Measurements from ENCODE around the gene TMEM120B.
"Not testable (repeated sequence)": the region's sequence is repeated elsewhere in the genome, so short reads cannot be mapped to it uniquely, and the experiment has no call there.

TMEM120B gene

GRCh38 chr12:121754836-121755235 lies 42.3 kb downstream of the TMEM120B start:
- no peak for ATAC-seq (ENCODE audit: low read depth)
- Histone ChIP-seq H3K27me3 (ENCODE audit: insufficient read depth, poor library complexity, severe bottlenecking) (no peaks in the 10 kb centered on the region), H3K36me3 (ENCODE audit: low read depth) (peaks cover 23% of the 10 kb centered on the region), H3K27ac (ENCODE audit: poor library complexity, severe bottlenecking) (no peak overlapping the region), H3K9me3 (ENCODE audit: severe bottlenecking) (no peaks in the 10 kb centered on the region), H3K4me3 (ENCODE audit: severe bottlenecking) (no peak overlapping the region), H3K4me1 (ENCODE audit: insufficient read depth, poor library complexity, severe bottlenecking) (no peaks in the 10 kb centered on the region)
- no peak for TF ChIP-seq CTCF (IDR thresholded peaks at IDR 0.05; ENCODE audit: poor library complexity, severe bottlenecking)
- DNase-seq (ENCODE audit: low spot score), result no peak

- H3K4me3 ChIP-seq (ENCODE audit: severe bottlenecking), result no peak overlapping the region
- no peaks in the 10 kb centered on the region for H3K9me3 ChIP-seq (ENCODE audit: severe bottlenecking)
- peaks cover 19% of the 10 kb centered on the region for H3K36me3 ChIP-seq (ENCODE audit: low read depth)
- no peaks in the 10 kb centered on the region for H3K27me3 ChIP-seq (ENCODE audit: insufficient read depth, poor library complexity, severe bottlenecking)
- DNase-seq (ENCODE audit: low spot score), result no peak
- TF ChIP-seq CTCF (IDR thresholded peaks at IDR 0.05; ENCODE audit: poor library complexity, severe bottlenecking), result no peak
- H3K27ac ChIP-seq (ENCODE audit: poor library complexity, severe bottlenecking), result no peak overlapping the region
- no peaks in the 10 kb centered on the region for H3K4me1 ChIP-seq (ENCODE audit: insufficient read depth, poor library complexity, severe bottlenecking)
- no peak for ATAC-seq (ENCODE audit: low read depth)
Observed at GRCh38 chr12:121755591-121755990, 43.0 kb downstream of the TMEM120B start.

- H3K27ac ChIP-seq (ENCODE audit: poor library complexity, severe bottlenecking); ATAC-seq (ENCODE audit: low read depth); H3K9me3 ChIP-seq (ENCODE audit: severe bottlenecking); H3K4me3 ChIP-seq (ENCODE audit: severe bottlenecking); H3K36me3 ChIP-seq (ENCODE audit: low read depth); DNase-seq (ENCODE audit: low spot score); H3K4me1 ChIP-seq (ENCODE audit: insufficient read depth, poor library complexity, severe bottlenecking); H3K27me3 ChIP-seq (ENCODE audit: insufficient read depth, poor library complexity, severe bottlenecking): not testable (repeated sequence)
Observed at GRCh38 chr12:121758536-121758935, 46.0 kb downstream of the TMEM120B start.

- no peak for ATAC-seq (ENCODE audit: low read depth)
- DNase-seq (ENCODE audit: low spot score), result no peak
- no peak overlapping the region for H3K27ac ChIP-seq (ENCODE audit: poor library complexity, severe bottlenecking)
- no peak overlapping the region for H3K4me3 ChIP-seq (ENCODE audit: severe bottlenecking)
- no peaks in the 10 kb centered on the region for H3K9me3 ChIP-seq (ENCODE audit: severe bottlenecking)
- TF ChIP-seq CTCF (IDR thresholded peaks at IDR 0.05; ENCODE audit: poor library complexity, severe bottlenecking), result no peak
- H3K36me3 ChIP-seq (ENCODE audit: low read depth), result peaks cover 11% of the 10 kb centered on the region
- H3K4me1 ChIP-seq (ENCODE audit: insufficient read depth, poor library complexity, severe bottlenecking), result no peaks in the 10 kb centered on the region
- H3K27me3 ChIP-seq (ENCODE audit: insufficient read depth, poor library complexity, severe bottlenecking), result no peaks in the 10 kb centered on the region
Observed at GRCh38 chr12:121762269-121762668, 49.7 kb downstream of the TMEM120B start.

- Histone ChIP-seq H3K4me1 (ENCODE audit: insufficient read depth, poor library complexity, severe bottlenecking) (no peaks in the 10 kb centered on the region), H3K27ac (ENCODE audit: poor library complexity, severe bottlenecking) (no peak overlapping the region), H3K4me3 (ENCODE audit: severe bottlenecking) (no peak overlapping the region), H3K9me3 (ENCODE audit: severe bottlenecking) (no peaks in the 10 kb centered on the region), H3K27me3 (ENCODE audit: insufficient read depth, poor library complexity, severe bottlenecking) (no peaks in the 10 kb centered on the region), H3K36me3 (ENCODE audit: low read depth) (peaks cover 11% of the 10 kb centered on the region)
- no peak for TF ChIP-seq CTCF (IDR thresholded peaks at IDR 0.05; ENCODE audit: poor library complexity, severe bottlenecking)
- no peak for ATAC-seq (ENCODE audit: low read depth)
- no peak for DNase-seq (ENCODE audit: low spot score)
Observed at GRCh38 chr12:121764808-121765207, 52.3 kb downstream of the TMEM120B start.
